Measurements from ENCODE around the gene CMTM8.
A peak's percentile ranks its signal among the peaks of the same experiment; 100 is the strongest.
"Not testable (repeated sequence)": the region's sequence is repeated elsewhere in the genome, so short reads cannot be mapped to it uniquely, and the experiment has no call there.

Gene CMTM8

DNA sequence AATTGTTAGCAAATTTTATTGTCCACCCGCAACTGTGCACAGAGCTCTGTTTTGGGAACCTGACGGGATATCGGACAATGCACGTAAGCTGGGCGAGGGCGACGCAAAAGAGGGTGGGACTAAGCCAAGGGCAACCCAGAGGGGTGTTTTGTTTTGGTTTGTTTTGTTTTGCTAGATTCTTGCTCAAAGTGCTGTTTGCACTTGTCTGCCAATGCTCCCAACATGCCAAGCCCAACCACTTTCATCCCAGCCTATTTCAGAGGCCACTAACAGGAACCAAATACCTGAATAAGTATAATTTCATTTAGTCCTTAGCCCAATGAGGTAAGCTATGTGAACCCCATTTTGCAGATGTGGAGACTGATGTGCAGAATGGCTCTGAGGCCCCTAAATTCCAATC is 143.4 kb downstream of the CMTM8 start:
- TF ChIP-seq, protein P1, sequence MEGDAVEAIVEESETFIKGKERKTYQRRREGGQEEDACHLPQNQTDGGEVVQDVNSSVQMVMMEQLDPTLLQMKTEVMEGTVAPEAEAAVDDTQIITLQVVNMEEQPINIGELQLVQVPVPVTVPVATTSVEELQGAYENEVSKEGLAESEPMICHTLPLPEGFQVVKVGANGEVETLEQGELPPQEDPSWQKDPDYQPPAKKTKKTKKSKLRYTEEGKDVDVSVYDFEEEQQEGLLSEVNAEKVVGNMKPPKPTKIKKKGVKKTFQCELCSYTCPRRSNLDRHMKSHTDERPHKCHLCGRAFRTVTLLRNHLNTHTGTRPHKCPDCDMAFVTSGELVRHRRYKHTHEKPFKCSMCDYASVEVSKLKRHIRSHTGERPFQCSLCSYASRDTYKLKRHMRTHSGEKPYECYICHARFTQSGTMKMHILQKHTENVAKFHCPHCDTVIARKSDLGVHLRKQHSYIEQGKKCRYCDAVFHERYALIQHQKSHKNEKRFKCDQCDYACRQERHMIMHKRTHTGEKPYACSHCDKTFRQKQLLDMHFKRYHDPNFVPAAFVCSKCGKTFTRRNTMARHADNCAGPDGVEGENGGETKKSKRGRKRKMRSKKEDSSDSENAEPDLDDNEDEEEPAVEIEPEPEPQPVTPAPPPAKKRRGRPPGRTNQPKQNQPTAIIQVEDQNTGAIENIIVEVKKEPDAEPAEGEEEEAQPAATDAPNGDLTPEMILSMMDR (IDR thresholded peaks at IDR 0.05; ENCODE audit: borderline replicate concordance, insufficient read depth, low read depth, low read length) = no peak
- H3K4me3 ChIP-seq (ENCODE audit: low read depth, low read length) = no peak overlapping the region

DNA sequence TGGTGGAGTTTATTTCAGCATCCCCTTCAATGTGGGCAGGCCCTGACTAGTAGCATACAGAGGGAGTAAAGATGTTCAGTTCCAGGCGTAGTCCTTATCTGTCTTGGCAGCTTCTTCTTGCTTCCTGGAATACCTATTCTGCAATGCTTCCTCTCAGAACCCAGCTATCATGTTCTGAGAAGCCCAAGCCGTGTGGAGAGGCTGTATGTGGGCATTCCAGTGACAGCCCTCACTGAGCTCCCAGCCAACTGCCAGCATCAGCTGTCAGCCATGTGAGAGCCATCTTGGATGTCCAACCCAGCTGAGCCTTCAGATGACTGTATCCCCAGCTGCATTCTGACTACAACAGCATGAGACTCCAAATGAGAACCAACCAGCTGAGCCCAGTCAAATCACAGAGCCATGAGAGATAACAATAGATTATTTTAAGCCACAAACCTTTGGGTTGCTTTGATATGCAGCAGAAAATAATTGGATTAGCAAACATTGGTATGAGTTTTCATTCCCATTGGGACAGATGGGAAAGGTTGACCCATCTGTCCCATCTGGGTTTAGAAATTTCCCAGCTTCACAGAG is 144.7 kb downstream of the CMTM8 start:
- H3K4me3 ChIP-seq (ENCODE audit: low read depth, low read length) = no peak overlapping the region
- TF ChIP-seq, protein P1 (IDR thresholded peaks at IDR 0.05; ENCODE audit: borderline replicate concordance, insufficient read depth, low read depth, low read length) = no peak

DNA sequence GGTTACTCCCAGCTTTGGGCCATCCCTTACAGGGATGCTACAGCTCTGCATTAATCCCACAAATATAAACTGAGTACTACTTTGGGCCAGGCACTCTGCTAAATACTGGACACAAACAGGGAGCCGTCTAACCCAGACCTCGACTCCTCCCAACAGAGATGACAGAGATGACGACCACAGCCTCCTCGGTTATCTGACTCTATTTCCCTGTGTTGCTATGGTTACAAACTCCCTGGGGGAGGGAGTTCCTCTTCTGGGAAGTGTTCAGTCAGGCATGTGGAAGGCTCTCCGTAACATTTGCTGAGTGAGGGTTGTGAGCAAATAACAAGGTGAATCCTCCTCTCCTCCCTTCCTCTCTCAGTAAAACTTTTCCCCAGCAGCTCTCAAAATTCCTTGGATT is 146.5 kb downstream of the CMTM8 start:
- TF ChIP-seq, protein P1 (IDR thresholded peaks at IDR 0.05; ENCODE audit: borderline replicate concordance, insufficient read depth, low read depth, low read length) = no peak
- H3K4me3 ChIP-seq (ENCODE audit: low read depth, low read length) = no peak overlapping the region

DNA sequence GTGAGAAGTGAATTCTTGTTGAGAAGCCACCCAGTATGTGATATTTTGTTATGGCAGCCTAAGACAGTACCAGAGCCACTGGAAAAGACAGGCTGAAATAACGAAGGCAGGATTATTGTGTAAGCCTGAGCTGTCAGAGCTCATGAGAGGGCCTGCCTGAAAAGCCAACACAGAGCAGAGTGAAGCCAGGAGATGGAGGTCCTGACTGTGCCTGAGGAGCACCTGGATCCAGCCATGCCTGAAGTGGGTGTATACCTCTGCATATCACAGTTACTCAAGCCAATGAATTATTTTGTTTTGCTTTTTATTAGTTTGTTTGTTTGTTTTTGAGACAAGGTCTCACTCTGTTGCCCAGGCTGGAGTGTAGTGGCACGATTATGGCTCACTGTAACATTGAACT is 149.0 kb downstream of the CMTM8 start:
- H3K4me3 ChIP-seq (ENCODE audit: low read depth, low read length) = no peak overlapping the region
- TF ChIP-seq, protein P1 (IDR thresholded peaks at IDR 0.05; ENCODE audit: borderline replicate concordance, insufficient read depth, low read depth, low read length) = no peak

DNA sequence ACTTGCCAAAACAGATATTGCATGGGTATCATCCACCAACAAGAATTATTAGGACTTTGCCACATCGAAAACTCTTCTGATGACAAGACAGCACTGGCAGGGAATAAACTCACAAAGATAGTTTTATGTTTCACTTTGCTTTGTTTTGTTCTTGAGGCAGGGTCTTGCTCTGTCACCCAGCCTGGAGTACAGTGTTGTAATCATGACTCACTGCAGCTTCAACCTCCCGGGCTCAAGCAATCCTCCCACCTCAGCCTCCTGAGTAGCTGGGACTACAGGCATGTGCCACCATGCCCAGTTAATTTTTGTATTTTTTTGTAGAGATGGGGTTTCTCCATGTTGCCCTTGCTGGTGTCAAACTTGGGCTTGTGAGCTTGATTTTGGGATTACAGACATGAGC is 151.1 kb downstream of the CMTM8 start:
- H3K4me3 ChIP-seq (ENCODE audit: low read depth, low read length) = not testable (repeated sequence)

DNA sequence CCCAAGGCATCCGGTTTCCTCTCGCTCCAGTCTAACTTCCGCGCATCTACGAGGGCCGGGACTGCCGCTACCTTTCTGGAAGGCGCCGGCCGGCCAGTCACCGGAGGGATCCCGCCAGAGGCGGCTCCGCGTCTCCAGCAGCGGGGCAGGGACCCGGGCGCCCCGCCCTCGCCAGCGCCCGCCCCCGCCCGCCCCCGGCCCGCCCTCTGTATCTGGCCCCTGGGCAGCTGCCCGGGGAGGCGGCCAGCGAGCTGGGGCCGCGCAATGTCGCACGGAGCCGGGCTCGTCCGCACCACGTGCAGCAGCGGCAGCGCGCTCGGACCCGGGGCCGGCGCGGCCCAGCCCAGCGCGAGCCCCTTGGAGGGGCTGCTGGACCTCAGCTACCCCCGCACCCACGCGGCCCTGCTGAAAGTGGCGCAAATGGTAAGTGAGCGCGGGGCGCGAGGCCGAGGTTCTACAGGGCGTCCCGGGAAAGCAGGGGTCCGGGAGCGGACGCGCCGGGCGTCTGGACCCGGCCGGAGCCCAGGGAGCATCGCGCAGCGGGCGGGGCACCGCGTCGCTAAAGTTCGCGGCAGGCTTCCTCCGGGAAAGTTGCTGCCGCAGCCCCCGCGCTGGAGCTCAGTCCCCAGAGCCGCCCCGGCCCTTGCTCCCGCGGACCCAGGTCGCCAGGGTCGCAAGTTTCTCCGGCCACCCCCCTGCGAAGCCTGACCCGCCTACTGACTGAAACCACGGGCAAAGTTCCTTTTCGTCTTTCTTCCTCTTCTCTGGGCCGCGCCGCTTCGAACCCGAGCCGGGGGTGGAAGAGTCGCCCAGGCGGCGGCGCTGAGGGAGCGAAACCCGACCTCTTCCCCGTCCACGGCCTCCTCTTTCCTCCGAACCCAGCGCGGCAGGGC is 153.4 kb downstream of the CMTM8 start, which contains the start of gene CMTM7:
Gene CMTM7, plus strand, starts transcription at position 211 of the 893 bp plus-strand sequence. Its CDS starts 54 bp downstream, at position 265.
- TF ChIP-seq, protein P1 (IDR thresholded peaks at IDR 0.05; ENCODE audit: borderline replicate concordance, insufficient read depth, low read depth, low read length) = no peak

DNA sequence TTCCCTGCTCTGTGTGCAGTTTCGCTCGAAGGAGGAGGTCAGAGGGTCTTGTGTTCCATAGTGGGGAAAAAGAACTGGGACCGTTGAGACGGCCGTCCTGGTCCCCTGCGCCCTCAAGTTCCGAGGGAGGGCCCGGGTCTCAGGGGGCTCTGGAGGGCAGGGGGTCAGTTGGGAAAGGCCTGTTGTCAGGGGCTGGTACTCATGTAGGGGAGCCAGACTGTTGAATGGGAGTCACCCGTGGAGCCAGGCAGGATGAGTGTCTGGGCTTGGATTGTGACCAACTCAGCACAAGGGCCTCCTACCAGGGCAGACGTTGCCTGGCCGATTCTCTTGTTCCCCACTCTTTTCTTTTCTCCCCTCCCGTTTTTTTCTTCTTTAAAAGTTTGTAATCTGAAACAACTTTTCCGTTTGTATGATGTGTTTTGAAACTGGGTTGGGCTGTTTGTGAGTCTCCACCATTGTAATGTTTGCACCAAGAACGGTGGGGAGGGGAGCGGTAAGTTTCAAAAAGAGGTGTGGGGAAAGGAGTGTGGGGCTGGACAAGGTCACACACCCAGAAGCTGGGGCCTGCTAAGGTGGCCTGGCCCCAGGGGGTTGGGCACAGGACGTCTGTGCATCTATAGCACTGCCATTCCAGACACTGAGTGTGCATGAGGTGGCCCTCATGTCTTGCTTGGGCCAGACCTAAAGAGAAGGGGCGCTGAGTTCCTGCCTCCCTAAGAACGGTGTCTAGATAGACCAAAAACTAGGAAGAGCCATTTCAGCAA is 154.2 kb downstream of the CMTM8 start:
- no peak overlapping the region for H3K4me3 ChIP-seq (ENCODE audit: low read depth, low read length)
- TF ChIP-seq, protein P1 (IDR thresholded peaks at IDR 0.05; ENCODE audit: borderline replicate concordance, insufficient read depth, low read depth, low read length) = no peak

More for the DNA sequence above, 153.4 kb downstream of the CMTM8 start, which contains the start of gene CMTM7:
- peak within 1 kb of the TSS; percentile 49 for H3K4me3 ChIP-seq (ENCODE audit: low read depth, low read length)

Data from GM12875 (cell line).